ENCODE results near the gene MAP2. TPM values are rescaled to one million over a fixed set of nuclear protein-coding genes. Genes with fewer than 3 reads are reported as not detected.

MAP2 gene
- total and polyA plus RNA-seq, 2 of the 8 experiments (the other 6 are each of a cell fraction or from before 2014, with no cell fraction given): 5.9 to 9.4 TPM

GRCh38 chr2:209389171-209389618 lies 34.7 kb upstream of the MAP2 start (continued):
- TF ChIP-seq HDAC6 (IDR thresholded peaks at IDR 0.05; ENCODE audit: low read depth, low read length): no peak

Measured in H1 (cell line).